PC-3 (cell line): ENCODE data around the gene RASA4.
"Not testable (repeated sequence)": the region's sequence is repeated elsewhere in the genome, so short reads cannot be mapped to it uniquely, and the experiment has no call there.

Experiments
- CTCF ChIP-seq: fragments of 300-600 bp; sonication (generic); conservative IDR thresholded peaks from 2 replicates; pipeline ENCODE4 v1.5.1; 2017; ENCODE audit warnings: antibody characterized with exemption, low read depth, mild to moderate bottlenecking, low read length
- EZH2 ChIP-seq: fragments of 300-600 bp; sonication (generic); IDR thresholded peaks from one replicate; pipeline ENCODE4 v1.6.1; 2017; ENCODE audit warnings: antibody characterized with exemption, mild to moderate bottlenecking, low read length; ENCODE audit not compliant: unreplicated experiment
- EZH2phosphoT487 ChIP-seq: fragments of 300-600 bp; sonication (generic); IDR thresholded peaks from 2 replicates; pipeline ENCODE4 v1.6.1; 2018; ENCODE audit warnings: mild to moderate bottlenecking, antibody characterized with exemption, low read length, borderline replicate concordance

GRCh38 chr7:102614873-102615272, 1.7 kb downstream of the RASA4 start:
- not testable (repeated sequence) for TF ChIP-seq CTCF, EZH2phosphoT487, EZH2
